ENCODE data around the gene ARSK.
A peak's percentile ranks its signal among the peaks of the same experiment; 100 is the strongest.

Gene ARSK

GRCh38 chr5:95620030-95620869 lies 65.3 kb downstream of the ARSK start, which contains the start of gene GPR150:
Gene GPR150, plus strand, starts transcription at chr5:95620087. Its CDS starts 189 bp downstream, at chr5:95620276.
- Mint-ChIP-seq H3K36me3 (ENCODE audit: low read depth) (no peaks in the 10 kb centered on the region), H3K27ac (peak within 1 kb of the TSS; percentile 71), H3K4me3 (peak within 1 kb of the TSS; percentile 73), H3K4me1 (ENCODE audit: low read depth) (peaks cover 38% of the 10 kb centered on the region), H3K27me3 (peaks cover 41% of the 10 kb centered on the region), H3K9me3 (no peaks in the 10 kb centered on the region)
- intact Hi-C loops (cut with micrococcal nuclease): loop anchor here (5.0 kb wide), 1 partner anchor 63 kb away; the partner anchor contains the start of gene ARSK

DNA sequence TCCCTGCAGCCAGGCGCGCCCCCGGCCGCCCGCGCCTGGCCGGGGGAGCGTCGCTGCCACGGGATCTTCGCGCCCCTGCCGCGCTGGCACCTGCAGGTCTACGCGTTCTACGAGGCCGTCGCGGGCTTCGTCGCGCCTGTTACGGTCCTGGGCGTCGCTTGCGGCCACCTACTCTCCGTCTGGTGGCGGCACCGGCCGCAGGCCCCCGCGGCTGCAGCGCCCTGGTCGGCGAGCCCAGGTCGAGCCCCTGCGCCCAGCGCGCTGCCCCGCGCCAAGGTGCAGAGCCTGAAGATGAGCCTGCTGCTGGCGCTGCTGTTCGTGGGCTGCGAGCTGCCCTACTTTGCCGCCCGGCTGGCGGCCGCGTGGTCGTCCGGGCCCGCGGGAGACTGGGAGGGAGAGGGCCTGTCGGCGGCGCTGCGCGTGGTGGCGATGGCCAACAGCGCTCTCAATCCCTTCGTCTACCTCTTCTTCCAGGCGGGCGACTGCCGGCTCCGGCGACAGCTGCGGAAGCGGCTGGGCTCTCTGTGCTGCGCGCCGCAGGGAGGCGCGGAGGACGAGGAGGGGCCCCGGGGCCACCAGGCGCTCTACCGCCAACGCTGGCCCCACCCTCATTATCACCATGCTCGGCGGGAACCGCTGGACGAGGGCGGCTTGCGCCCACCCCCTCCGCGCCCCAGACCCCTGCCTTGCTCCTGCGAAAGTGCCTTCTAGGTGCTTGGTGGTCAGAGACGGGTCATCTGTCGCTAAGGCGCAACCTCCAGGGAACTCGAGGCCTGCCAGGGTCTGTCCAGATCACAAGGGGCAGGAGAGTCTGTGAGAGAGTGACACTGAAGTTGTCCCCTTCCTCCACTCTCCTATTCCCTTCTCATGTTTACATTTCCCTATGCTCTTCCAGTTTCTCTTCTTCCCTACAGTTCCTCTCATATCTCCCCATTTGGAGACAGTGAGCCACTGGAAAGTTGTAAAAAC lies 66.3 kb downstream of the ARSK start:
- Mint-ChIP-seq H3K27me3 (peaks cover 41% of the 10 kb centered on the region), H3K27ac (peak overlapping the region; percentile 71), H3K4me1 (ENCODE audit: low read depth) (peaks cover 38% of the 10 kb centered on the region), H3K36me3 (ENCODE audit: low read depth) (no peaks in the 10 kb centered on the region), H3K4me3 (peak overlapping the region; percentile 72), H3K9me3 (no peaks in the 10 kb centered on the region)
- intact Hi-C loops (cut with micrococcal nuclease): loop anchor here (5.0 kb wide), 1 partner anchor 64 kb away; the partner anchor contains the start of gene ARSK

DNA sequence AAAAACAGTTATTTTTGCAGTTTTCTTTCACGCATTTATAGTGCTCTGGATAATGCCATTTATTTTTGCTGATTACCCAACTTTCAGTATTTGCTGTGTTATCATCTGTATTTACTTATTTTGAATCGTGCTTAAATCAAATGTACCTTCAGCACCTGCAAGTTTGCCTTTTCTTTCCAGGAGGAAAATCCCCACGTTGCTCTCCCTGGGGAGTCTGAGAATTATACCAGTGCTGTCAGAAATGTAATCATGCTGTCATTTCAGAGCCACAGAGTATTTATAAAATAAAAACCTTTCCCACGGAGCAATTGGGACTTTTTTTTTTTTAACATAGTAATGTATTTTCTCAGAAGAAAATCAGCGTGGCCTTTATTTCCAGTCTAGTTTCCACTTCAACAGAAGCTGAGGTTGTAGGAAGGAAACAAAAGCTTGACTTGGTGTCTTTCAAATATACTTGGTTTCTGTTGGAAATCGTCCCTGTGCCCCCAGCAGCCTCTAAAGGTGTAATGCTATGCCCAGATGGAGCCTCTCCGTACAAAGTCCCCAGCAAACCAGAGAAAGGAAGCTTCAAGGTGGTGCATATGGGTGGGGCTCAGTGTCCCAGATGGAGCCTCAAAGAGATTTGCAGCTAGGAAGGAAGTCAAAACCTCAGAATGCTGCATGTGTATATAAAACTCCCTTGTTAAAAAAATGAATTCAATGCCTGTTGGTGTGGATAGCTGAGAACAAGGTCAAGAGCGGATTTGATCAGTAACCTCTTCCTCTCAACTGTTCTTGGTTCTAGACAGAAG lies 67.1 kb downstream of the ARSK start:
- no peaks in the 10 kb centered on the region for H3K36me3 Mint-ChIP-seq (ENCODE audit: low read depth)
- no peaks in the 10 kb centered on the region for H3K9me3 Mint-ChIP-seq
- peak overlapping the region; percentile 72 for H3K4me3 Mint-ChIP-seq
- peaks cover 38% of the 10 kb centered on the region for H3K4me1 Mint-ChIP-seq (ENCODE audit: low read depth)
- peak overlapping the region; percentile 71 for H3K27ac Mint-ChIP-seq
- peaks cover 41% of the 10 kb centered on the region for H3K27me3 Mint-ChIP-seq
- intact Hi-C loops (cut with micrococcal nuclease): loop anchor here (5.0 kb wide), 1 partner anchor 65 kb away; the partner anchor contains the start of gene ARSK

- H3K9me3 Mint-ChIP-seq: no peaks in the 10 kb centered on the region
- H3K36me3 Mint-ChIP-seq (ENCODE audit: low read depth): no peaks in the 10 kb centered on the region
- H3K4me1 Mint-ChIP-seq (ENCODE audit: low read depth): peaks cover 44% of the 10 kb centered on the region
- no peak overlapping the region for H3K4me3 Mint-ChIP-seq
- H3K27ac Mint-ChIP-seq: no peak overlapping the region
- H3K27me3 Mint-ChIP-seq: peaks cover 31% of the 10 kb centered on the region
- intact Hi-C loops (cut with micrococcal nuclease): loop anchor here (5.0 kb wide), 1 partner anchor 66 kb away; the partner anchor contains the start of gene ARSK
Measured at GRCh38 chr5:95623706-95624105, 68.8 kb downstream of the ARSK start.

- Mint-ChIP-seq H3K27ac (no peak overlapping the region), H3K36me3 (ENCODE audit: low read depth) (no peaks in the 10 kb centered on the region), H3K9me3 (no peaks in the 10 kb centered on the region), H3K4me1 (ENCODE audit: low read depth) (peaks cover 48% of the 10 kb centered on the region), H3K27me3 (peaks cover 25% of the 10 kb centered on the region), H3K4me3 (no peak overlapping the region)
- intact Hi-C loops (cut with micrococcal nuclease): loop anchor here (5.0 kb wide), 1 partner anchor 67 kb away; the partner anchor contains the start of gene ARSK
Measured at GRCh38 chr5:95624368-95624767, 69.5 kb downstream of the ARSK start.

DNA sequence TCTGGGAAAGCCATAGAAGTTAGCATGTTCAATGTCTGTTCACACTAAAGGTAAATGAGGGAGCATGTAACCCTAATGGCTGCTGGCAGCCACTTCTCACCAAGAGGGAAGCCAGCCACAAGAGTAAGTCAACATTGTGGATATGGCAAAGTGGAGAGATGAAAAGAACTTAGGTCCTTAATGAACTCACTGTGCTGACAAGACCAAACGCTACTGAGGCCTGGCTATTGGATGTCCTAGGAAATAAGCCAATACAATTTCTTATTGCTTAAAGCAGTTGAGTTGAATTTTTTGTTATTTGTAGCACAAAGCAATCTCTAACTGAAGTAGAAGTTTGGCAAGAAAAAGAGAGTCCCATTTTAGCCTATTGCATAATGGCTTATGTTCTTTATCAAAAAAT lies 71.8 kb downstream of the ARSK start:
- H3K27ac Mint-ChIP-seq: no peak overlapping the region
- H3K4me1 Mint-ChIP-seq (ENCODE audit: low read depth): peaks cover 37% of the 10 kb centered on the region
- no peak overlapping the region for H3K4me3 Mint-ChIP-seq
- intact Hi-C loops (cut with micrococcal nuclease): no loop called here
- no peaks in the 10 kb centered on the region for H3K9me3 Mint-ChIP-seq
- no peaks in the 10 kb centered on the region for H3K36me3 Mint-ChIP-seq (ENCODE audit: low read depth)
- peaks cover 6% of the 10 kb centered on the region for H3K27me3 Mint-ChIP-seq

GRCh38 chr5:95627971-95628810 lies 73.3 kb downstream of the ARSK start:
- H3K27ac Mint-ChIP-seq: no peak overlapping the region
- no peaks in the 10 kb centered on the region for H3K36me3 Mint-ChIP-seq (ENCODE audit: low read depth)
- H3K9me3 Mint-ChIP-seq: peaks cover 9% of the 10 kb centered on the region
- peaks cover 30% of the 10 kb centered on the region for H3K4me1 Mint-ChIP-seq (ENCODE audit: low read depth)
- no peak overlapping the region for H3K4me3 Mint-ChIP-seq
- intact Hi-C loops (cut with micrococcal nuclease): no loop called here
- peaks cover 3% of the 10 kb centered on the region for H3K27me3 Mint-ChIP-seq

GRCh38 chr5:95628933-95629332 lies 74.0 kb downstream of the ARSK start:
- H3K9me3 Mint-ChIP-seq: peaks cover 9% of the 10 kb centered on the region
- peaks cover 27% of the 10 kb centered on the region for H3K4me1 Mint-ChIP-seq (ENCODE audit: low read depth)
- intact Hi-C loops (cut with micrococcal nuclease): no loop called here
- no peak overlapping the region for H3K4me3 Mint-ChIP-seq
- H3K36me3 Mint-ChIP-seq (ENCODE audit: low read depth): no peaks in the 10 kb centered on the region
- H3K27me3 Mint-ChIP-seq: no peaks in the 10 kb centered on the region
- H3K27ac Mint-ChIP-seq: no peak overlapping the region

- no peaks in the 10 kb centered on the region for H3K27me3 Mint-ChIP-seq
- peaks cover 9% of the 10 kb centered on the region for H3K9me3 Mint-ChIP-seq
- intact Hi-C loops (cut with micrococcal nuclease): no loop called here
- H3K4me1 Mint-ChIP-seq (ENCODE audit: low read depth): peaks cover 27% of the 10 kb centered on the region
- H3K27ac Mint-ChIP-seq: no peak overlapping the region
- no peaks in the 10 kb centered on the region for H3K36me3 Mint-ChIP-seq (ENCODE audit: low read depth)
- H3K4me3 Mint-ChIP-seq: no peak overlapping the region
Measured at GRCh38 chr5:95630394-95630917, 75.6 kb downstream of the ARSK start.

- Mint-ChIP-seq H3K27ac (no peak overlapping the region), H3K27me3 (no peaks in the 10 kb centered on the region), H3K4me1 (ENCODE audit: low read depth) (peaks cover 27% of the 10 kb centered on the region), H3K4me3 (no peak overlapping the region), H3K9me3 (peaks cover 9% of the 10 kb centered on the region), H3K36me3 (ENCODE audit: low read depth) (no peaks in the 10 kb centered on the region)
- intact Hi-C loops (cut with micrococcal nuclease): no loop called here
Measured at GRCh38 chr5:95631255-95631958, 76.5 kb downstream of the ARSK start.

DNA sequence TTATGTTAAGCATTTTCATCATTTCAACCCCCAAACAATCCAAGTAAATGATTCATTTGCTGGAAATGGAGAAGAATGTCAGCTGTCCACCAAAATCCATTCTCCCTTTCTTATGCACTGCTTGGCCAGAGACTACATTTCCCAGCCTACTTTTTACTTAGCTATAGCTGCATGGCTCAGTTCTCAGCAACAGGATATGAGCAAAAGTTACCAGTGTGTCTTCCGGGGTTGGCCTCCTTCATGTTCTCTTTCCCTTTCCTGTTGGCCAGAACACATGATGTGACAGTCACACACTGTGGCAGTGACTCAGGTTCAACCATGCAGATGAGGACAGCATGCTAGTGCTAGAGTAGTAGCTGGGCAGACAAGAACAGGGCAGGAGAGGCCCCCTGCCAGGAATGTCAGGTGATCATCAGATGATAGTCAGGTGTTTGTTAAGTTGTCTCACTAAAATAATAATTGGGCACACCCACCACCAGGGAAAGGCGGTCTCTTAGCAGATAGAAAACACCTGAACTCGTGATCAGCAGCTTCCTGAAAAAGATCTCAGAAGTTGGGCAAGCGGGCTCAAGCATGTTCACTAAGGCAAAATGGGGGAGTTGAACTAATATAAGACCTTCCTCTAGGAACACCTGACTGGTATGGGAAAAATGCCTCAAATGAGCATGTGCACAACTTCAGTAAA lies 77.2 kb downstream of the ARSK start:
- H3K4me1 Mint-ChIP-seq (ENCODE audit: low read depth): peaks cover 27% of the 10 kb centered on the region
- H3K27me3 Mint-ChIP-seq: no peaks in the 10 kb centered on the region
- no peaks in the 10 kb centered on the region for H3K36me3 Mint-ChIP-seq (ENCODE audit: low read depth)
- H3K27ac Mint-ChIP-seq: no peak overlapping the region
- peaks cover 9% of the 10 kb centered on the region for H3K9me3 Mint-ChIP-seq
- H3K4me3 Mint-ChIP-seq: no peak overlapping the region
- intact Hi-C loops (cut with micrococcal nuclease): no loop called here
